Measurements from ENCODE around the gene PRSS22. TPM values are rescaled to one million over a fixed set of nuclear protein-coding genes. Genes with fewer than 3 reads are reported as not detected.

The PRSS22 gene
- polyA plus RNA-seq, 1 donor from 2014 or later = not detected

DNA sequence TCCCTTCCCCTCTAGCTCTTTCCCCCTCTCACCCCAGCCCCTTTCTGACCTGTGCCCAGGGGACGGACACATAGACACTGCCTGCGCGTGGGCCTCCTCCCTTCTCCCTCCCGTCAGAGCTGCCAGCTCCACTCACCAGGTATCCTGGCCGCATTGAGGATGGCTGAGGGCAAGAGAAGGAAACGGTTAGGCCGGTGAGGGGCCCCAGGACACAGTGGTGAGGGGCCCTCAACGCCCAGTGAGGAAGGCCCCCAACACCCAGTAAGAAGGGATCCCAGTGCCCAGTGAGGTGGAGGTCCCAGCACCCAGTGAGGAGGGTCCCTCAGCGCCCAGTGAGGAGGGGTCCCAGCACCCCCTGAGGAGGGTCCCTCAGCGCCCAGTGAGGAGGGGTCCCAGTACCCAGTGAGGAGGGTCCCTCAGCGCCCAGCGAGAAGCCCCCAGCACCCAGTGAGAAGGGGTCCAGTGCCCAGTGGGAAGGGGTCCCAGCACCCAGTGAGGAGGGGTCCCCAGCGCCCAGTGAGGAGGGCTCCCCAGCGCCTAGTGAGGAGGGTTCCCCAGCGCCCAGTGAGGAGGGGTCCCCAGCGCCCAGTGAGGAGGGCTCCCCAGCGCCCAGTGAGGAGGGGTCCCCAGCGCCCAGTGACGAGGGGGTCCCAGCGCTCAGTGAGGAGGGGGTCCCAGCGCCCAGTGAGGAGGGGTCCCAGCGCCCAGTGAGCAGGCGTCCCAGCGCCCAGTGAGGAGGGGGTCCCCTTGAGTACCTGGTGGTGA is 1.1 kb downstream of the PRSS22 start:
- H2AFZ ChIP-seq (ENCODE audit: low read depth, low read length) = no peak overlapping the region
- H3K9ac ChIP-seq (ENCODE audit: low read length) = no peak overlapping the region
- no peak overlapping the region for H3K27ac ChIP-seq (ENCODE audit: low read length)
- no peaks in the 10 kb centered on the region for H3K79me2 ChIP-seq (replicated peaks; ENCODE audit: insufficient read depth, low read length)
- no peaks in the 10 kb centered on the region for H3K36me3 ChIP-seq (ENCODE audit: insufficient read depth, low read length)
- H3K4me3 ChIP-seq (ENCODE audit: low read length) = no peak overlapping the region
- no peaks in the 10 kb centered on the region for H3F3A ChIP-seq (ENCODE audit: insufficient read depth, low read length, poor library complexity, severe bottlenecking)
- H3K27me3 ChIP-seq (ENCODE audit: insufficient read depth, low read depth, low read length) = peaks cover 40% of the 10 kb centered on the region
- no peak for TF ChIP-seq REST (IDR thresholded peaks at IDR 0.05; ENCODE audit: borderline replicate concordance)
- no peak for TF ChIP-seq RAD21 (conservative IDR thresholded peaks at IDR 0.05)
- no peak for TF ChIP-seq EP300 (conservative IDR thresholded peaks at IDR 0.05; ENCODE audit: poor library complexity, severe bottlenecking)
- no peak for TF ChIP-seq POLR2AphosphoS5 (IDR thresholded peaks at IDR 0.05)
- TF ChIP-seq TAF1 (IDR thresholded peaks at IDR 0.05; ENCODE audit: low read depth) = no peak
- no peak for TF ChIP-seq MXI1 (conservative IDR thresholded peaks at IDR 0.05; ENCODE audit: poor library complexity, severe bottlenecking)
- no peak for TF ChIP-seq EZH2 (IDR thresholded peaks at IDR 0.05; ENCODE audit: borderline replicate concordance, insufficient read depth, low read length, poor library complexity, severe bottlenecking)
- TF ChIP-seq, protein P1, sequence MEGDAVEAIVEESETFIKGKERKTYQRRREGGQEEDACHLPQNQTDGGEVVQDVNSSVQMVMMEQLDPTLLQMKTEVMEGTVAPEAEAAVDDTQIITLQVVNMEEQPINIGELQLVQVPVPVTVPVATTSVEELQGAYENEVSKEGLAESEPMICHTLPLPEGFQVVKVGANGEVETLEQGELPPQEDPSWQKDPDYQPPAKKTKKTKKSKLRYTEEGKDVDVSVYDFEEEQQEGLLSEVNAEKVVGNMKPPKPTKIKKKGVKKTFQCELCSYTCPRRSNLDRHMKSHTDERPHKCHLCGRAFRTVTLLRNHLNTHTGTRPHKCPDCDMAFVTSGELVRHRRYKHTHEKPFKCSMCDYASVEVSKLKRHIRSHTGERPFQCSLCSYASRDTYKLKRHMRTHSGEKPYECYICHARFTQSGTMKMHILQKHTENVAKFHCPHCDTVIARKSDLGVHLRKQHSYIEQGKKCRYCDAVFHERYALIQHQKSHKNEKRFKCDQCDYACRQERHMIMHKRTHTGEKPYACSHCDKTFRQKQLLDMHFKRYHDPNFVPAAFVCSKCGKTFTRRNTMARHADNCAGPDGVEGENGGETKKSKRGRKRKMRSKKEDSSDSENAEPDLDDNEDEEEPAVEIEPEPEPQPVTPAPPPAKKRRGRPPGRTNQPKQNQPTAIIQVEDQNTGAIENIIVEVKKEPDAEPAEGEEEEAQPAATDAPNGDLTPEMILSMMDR (IDR thresholded peaks at IDR 0.05; ENCODE audit: poor library complexity, severe bottlenecking) = no peak
- no peak for TF ChIP-seq SMC3 (conservative IDR thresholded peaks at IDR 0.05; ENCODE audit: poor library complexity)
- no peak overlapping the region for H3K4me2 ChIP-seq (ENCODE audit: low read length)
- no peaks in the 10 kb centered on the region for H3K9me2 ChIP-seq (ENCODE audit: insufficient read depth, low read length)
- H3K9me3 ChIP-seq (ENCODE audit: low read length) = no peaks in the 10 kb centered on the region
- no peaks in the 10 kb centered on the region for H4K20me1 ChIP-seq (ENCODE audit: insufficient read depth)

DNA sequence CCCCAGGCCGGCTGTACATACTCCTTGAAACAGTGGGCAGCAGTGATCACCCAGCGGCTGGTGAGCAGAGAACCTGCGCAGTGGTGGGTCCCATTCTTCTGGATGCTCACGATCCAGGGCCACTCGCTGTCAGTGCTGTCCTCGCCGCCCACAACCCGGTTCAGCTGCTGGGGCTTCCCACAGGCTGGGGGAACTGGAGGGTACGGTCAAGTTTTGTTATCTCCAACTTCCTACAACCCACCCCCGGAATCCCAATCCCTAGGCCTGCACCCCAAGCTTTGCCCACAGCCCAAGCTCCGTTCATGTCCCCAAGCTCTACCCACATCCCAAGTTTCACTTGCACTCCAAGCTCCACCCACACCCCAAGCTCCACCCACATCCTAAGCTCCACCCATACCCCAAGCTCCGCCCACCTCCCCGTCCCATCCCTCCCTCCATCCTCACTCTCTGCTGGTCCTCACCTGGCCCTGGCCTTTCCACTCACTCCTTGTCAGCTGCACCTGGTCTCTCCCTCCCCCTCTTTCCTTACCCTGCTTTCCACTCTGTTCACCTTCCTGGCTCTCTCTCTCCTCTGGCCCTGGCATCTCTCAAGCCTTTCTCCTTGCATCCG is 1.8 kb downstream of the PRSS22 start:
- Histone ChIP-seq H3K9ac (ENCODE audit: low read length) (no peak overlapping the region), H3K9me3 (ENCODE audit: low read length) (no peaks in the 10 kb centered on the region), H3F3A (ENCODE audit: insufficient read depth, low read length, poor library complexity, severe bottlenecking) (no peaks in the 10 kb centered on the region), H3K27me3 (ENCODE audit: insufficient read depth, low read depth, low read length) (peaks cover 40% of the 10 kb centered on the region), H3K4me3 (ENCODE audit: low read length) (no peak overlapping the region), H3K79me2 (replicated peaks; ENCODE audit: insufficient read depth, low read length) (no peaks in the 10 kb centered on the region), H3K9me2 (ENCODE audit: insufficient read depth, low read length) (no peaks in the 10 kb centered on the region), H3K27ac (ENCODE audit: low read length) (no peak overlapping the region), H4K20me1 (ENCODE audit: insufficient read depth) (no peaks in the 10 kb centered on the region), H2AFZ (ENCODE audit: low read depth, low read length) (no peak overlapping the region), H3K36me3 (ENCODE audit: insufficient read depth, low read length) (no peaks in the 10 kb centered on the region), H3K4me2 (ENCODE audit: low read length) (no peak overlapping the region)
- TF ChIP-seq RAD21 (conservative IDR thresholded peaks at IDR 0.05) (no peak), EP300 (conservative IDR thresholded peaks at IDR 0.05; ENCODE audit: poor library complexity, severe bottlenecking) (no peak), REST (IDR thresholded peaks at IDR 0.05; ENCODE audit: borderline replicate concordance) (no peak), MXI1 (conservative IDR thresholded peaks at IDR 0.05; ENCODE audit: poor library complexity, severe bottlenecking) (no peak), TAF1 (IDR thresholded peaks at IDR 0.05; ENCODE audit: low read depth) (no peak), POLR2AphosphoS5 (IDR thresholded peaks at IDR 0.05) (no peak)
- TF ChIP-seq, protein P1 (IDR thresholded peaks at IDR 0.05; ENCODE audit: poor library complexity, severe bottlenecking) = no peak
